A673 (cell line): ENCODE measurements around the gene ARHGAP26. TPM values are rescaled to one million over a fixed set of nuclear protein-coding genes. Genes with fewer than 3 reads are reported as not detected.
A peak's percentile ranks its signal among the peaks of the same experiment; 100 is the strongest.

Source experiments
- BruUV-seq: library from RNA; stranded (reverse); fragments of 400-500 nt; replicated peaks from 2 replicates; lab custom pipeline; 2021; lab: Mats Ljungman, UMichigan
- CTCF ChIA-PET: fragments of 300-600 bp; sonication (Branson Sonifier 250); formaldehyde crosslinking; loops from one replicate; lab custom pipeline; 2022; ENCODE audit warnings: antibody characterized with exemption; lab: Charles Lee
- POLR2A ChIA-PET: fragments of 300-600 bp; sonication (Branson Sonifier 250); formaldehyde crosslinking; loops from one replicate; lab custom pipeline; 2022; ENCODE audit warnings: antibody characterized with exemption; ENCODE audit not compliant: low non-redundant PET; lab: Charles Lee
- DNase-seq: peaks from one replicate; pipeline ENCODE4 v3.0.0-alpha.2; 2015; ENCODE audit warnings: low spot score
- H3K27ac ChIP-seq: fragments of 200-600 bp; sonication (generic); 2 replicates; pipeline ENCODE4 v1.5.1; 2016; ENCODE audit warnings: mixed run types, low read depth, mild to moderate bottlenecking, mixed read lengths, antibody characterized with exemption, low read length; ENCODE audit not compliant: poor library complexity, severe bottlenecking
- H3K27me3 ChIP-seq: fragments of 200-600 bp; sonication (generic); replicated peaks from 2 replicates; pipeline ENCODE4 v1.6.1; 2017; ENCODE audit warnings: mixed run types, low read depth, mild to moderate bottlenecking, mixed read lengths, antibody characterized with exemption, low read length; ENCODE audit not compliant: insufficient read depth, poor library complexity
- H3K36me3 ChIP-seq: fragments of 200-600 bp; sonication (generic); 2 replicates; pipeline ENCODE4 v1.6.1; 2016; ENCODE audit warnings: mixed run types, mild to moderate bottlenecking, mixed read lengths, antibody characterized with exemption, low read length; ENCODE audit not compliant: insufficient read depth, poor library complexity, severe bottlenecking
- H3K4me1 ChIP-seq: fragments of 200-600 bp; sonication (generic); 2 replicates; pipeline ENCODE4 v1.6.1; 2017; ENCODE audit warnings: mixed run types, mild to moderate bottlenecking, mixed read lengths, antibody characterized with exemption, low read length; ENCODE audit not compliant: insufficient read depth, poor library complexity, severe bottlenecking
- H3K4me3 ChIP-seq: fragments of 200-600 bp; sonication (generic); 2 replicates; pipeline ENCODE4 v1.5.1; 2016; ENCODE audit warnings: low read depth, mixed run types, mild to moderate bottlenecking, mixed read lengths, low read length; ENCODE audit not compliant: poor library complexity, severe bottlenecking
- H3K9me3 ChIP-seq: fragments of 200-600 bp; sonication (generic); 2 replicates; pipeline ENCODE4 v1.6.1; 2016; ENCODE audit warnings: mixed run types, low read depth, mild to moderate bottlenecking, mixed read lengths, antibody characterized with exemption, low read length; ENCODE audit not compliant: poor library complexity, severe bottlenecking
- CTCF ChIP-seq: fragments of 300-800, 200-600 bp; sonication (generic); conservative IDR thresholded peaks from 2 replicates; pipeline ENCODE4 v1.5.1; 2017; ENCODE audit warnings: low read depth, mild to moderate bottlenecking, antibody characterized with exemption, low read length, moderate library complexity, mixed read lengths
- EZH2 ChIP-seq: fragments of 200-600 bp; sonication (generic); IDR thresholded peaks from 2 replicates; pipeline ENCODE4 v1.6.1; 2017; ENCODE audit warnings: borderline replicate concordance, low read depth, mild to moderate bottlenecking, mixed read lengths, antibody characterized with exemption, low read length; ENCODE audit not compliant: poor library complexity, severe bottlenecking
- intact Hi-C: fragments of 100-400 bp; cut with micrococcal nuclease; formaldehyde crosslinking; loops from one replicate; pipeline ENCODE4 v1.10.0; 2022; ENCODE audit not compliant: unreplicated experiment
- total RNA-seq: library from RNA; stranded (reverse); gene quantifications from 2 replicates; pipeline ENCODE4 v1.2.3, GENCODE V29; 2021

The ARHGAP26 gene
- total RNA-seq, 1 experiment from 2014 or later = 25.5 TPM

- H3K36me3 ChIP-seq = no peaks in the 10 kb centered on the region
- CTCF ChIA-PET = no interaction called here
- TF ChIP-seq EZH2 (no peak), CTCF (no peak)
- no peaks in the 10 kb centered on the region for H3K27me3 ChIP-seq
- no peak for DNase-seq
- no peak overlapping the region for H3K4me3 ChIP-seq
- intact Hi-C loops = no loop called here
- peaks cover 49% of the 10 kb centered on the region for H3K4me1 ChIP-seq
- POLR2A ChIA-PET = no interaction called here
- H3K27ac ChIP-seq = no peak overlapping the region
- H3K9me3 ChIP-seq = no peaks in the 10 kb centered on the region
- no TSS peak for BruUV-seq
Observed at GRCh38 chr5:143126174-143127019, 356.2 kb downstream of the ARHGAP26 start.

GRCh38 chr5:143128412-143129071 lies 358.4 kb downstream of the ARHGAP26 start:
- no peaks in the 10 kb centered on the region for H3K9me3 ChIP-seq
- intact Hi-C loops = loop anchor here (2.0 kb wide), 2 partner anchors 88 to 276 kb away; no protein-coding TSS in a partner anchor
- POLR2A ChIA-PET = no interaction called here
- H3K27ac ChIP-seq = peak overlapping the region; percentile 85
- H3K4me1 ChIP-seq = peaks cover 63% of the 10 kb centered on the region
- H3K36me3 ChIP-seq = no peaks in the 10 kb centered on the region
- CTCF ChIA-PET = no interaction called here
- BruUV-seq = no TSS peak
- no peaks in the 10 kb centered on the region for H3K27me3 ChIP-seq
- peak; percentile 95 for DNase-seq
- TF ChIP-seq CTCF (no peak), EZH2 (no peak)
- peak overlapping the region; percentile 5 for H3K4me3 ChIP-seq

- peak overlapping the region; percentile 85 for H3K27ac ChIP-seq
- no peak for DNase-seq
- TF ChIP-seq CTCF = no peak
- TF ChIP-seq EZH2 = no peak
- H3K4me1 ChIP-seq = peaks cover 70% of the 10 kb centered on the region
- BruUV-seq = no TSS peak
- ChIA-PET CTCF (no interaction called here), POLR2A (no interaction called here)
- no peaks in the 10 kb centered on the region for H3K27me3 ChIP-seq
- intact Hi-C loops = loop anchor here (2.0 kb wide), 2 partner anchors 88 to 276 kb away; no protein-coding TSS in a partner anchor
- no peaks in the 10 kb centered on the region for H3K36me3 ChIP-seq
- no peak overlapping the region for H3K4me3 ChIP-seq
- H3K9me3 ChIP-seq = no peaks in the 10 kb centered on the region
Observed at GRCh38 chr5:143129203-143129602, 359.0 kb downstream of the ARHGAP26 start.
